Breast epithelium (tissue), 4 donors: ENCODE results near the gene TNFSF9. TPM values are rescaled to one million over a fixed set of nuclear protein-coding genes. Genes with fewer than 3 reads are reported as not detected.
"Not testable (repeated sequence)": the region's sequence is repeated elsewhere in the genome, so short reads cannot be mapped to it uniquely, and the experiment has no call there.

Source experiments
- DNase-seq, 2 donors: peaks; one replicate each; pipeline ENCODE4 v3.0.0-alpha.2; 2019; ENCODE audit warnings: low spot score in 2 of 2
- H3K27ac ChIP-seq, 2 donors: fragments of 200-600 bp; sonication (generic) in 1 of 2; one replicate each; pipeline ENCODE4 v1.5.1; 2016 to 2019; ENCODE audit warnings: mild to moderate bottlenecking in 1 of 2
- H3K27me3 ChIP-seq, 2 donors: fragments of 200-600 bp; sonication (generic) in 1 of 2; one replicate each; pipeline versions ENCODE4 v1.5.1 to v1.6.0; 2017 to 2019; ENCODE audit warnings: control low read depth in 1 of 2, mild to moderate bottlenecking in 1 of 2
- H3K36me3 ChIP-seq: fragments of 200-600 bp; one replicate; pipeline ENCODE4 v1.5.1; 2019
- H3K4me1 ChIP-seq, 2 donors: fragments of 200-600 bp; sonication (generic); one replicate each; pipeline ENCODE4 v1.5.1; 2016 to 2019; ENCODE audit warnings: control low read depth in 1 of 2
- H3K4me3 ChIP-seq, 3 donors: fragments of 200-600 bp; sonication (generic); 1 replicate in 2 of 3; 2 replicates in 1 of 3; pipeline ENCODE4 v1.5.1; 2016 to 2019; ENCODE audit warnings: mild to moderate bottlenecking in 3 of 3, moderate library complexity in 2 of 3
- H3K9me3 ChIP-seq, 2 donors: fragments of 200-600 bp; sonication (generic) in 1 of 2; one replicate each; pipeline ENCODE4 v1.5.1; 2016 to 2019; ENCODE audit warnings: control low read depth in 1 of 2
- POLR2A ChIP-seq: fragments of 450-650 bp; IDR thresholded peaks from one replicate; pipeline ENCODE4 v1.6.1; 2016; ENCODE audit warnings: antibody characterized with exemption, mild to moderate bottlenecking, moderate library complexity
- POLR2AphosphoS5 ChIP-seq, 3 donors: sonication (generic); formaldehyde crosslinking; IDR thresholded peaks; one replicate each; pipeline ENCODE4 v1.6.1; 2017; ENCODE audit warnings: antibody characterized with exemption in 3 of 3
- intact Hi-C: fragments of 100-400 bp; cut with DNase I; formaldehyde crosslinking; loops from one replicate; pipeline ENCODE4 v1.15.1; 2023; ENCODE audit warnings: low total_unique reads
- total RNA-seq, 3 donors: library from RNA; depleted of rRNA; stranded (reverse); fragments of >200 nt; gene quantifications; one replicate each; pipeline ENCODE4 v1.1.0, GENCODE V29; 2016
- TF ChIP-seq, protein P1 (sequence below), 3 donors: fragments of 450-650 bp; IDR thresholded peaks; one replicate each; pipeline ENCODE4 v1.5.1; 2016 to 2017; ENCODE audit warnings: antibody characterized with exemption in 3 of 3, mild to moderate bottlenecking in 3 of 3, moderate library complexity in 3 of 3

Gene TNFSF9
- total RNA-seq, 3 donors from 2014 or later = 0.33 to 1.6 (median 0.44) TPM

DNA sequence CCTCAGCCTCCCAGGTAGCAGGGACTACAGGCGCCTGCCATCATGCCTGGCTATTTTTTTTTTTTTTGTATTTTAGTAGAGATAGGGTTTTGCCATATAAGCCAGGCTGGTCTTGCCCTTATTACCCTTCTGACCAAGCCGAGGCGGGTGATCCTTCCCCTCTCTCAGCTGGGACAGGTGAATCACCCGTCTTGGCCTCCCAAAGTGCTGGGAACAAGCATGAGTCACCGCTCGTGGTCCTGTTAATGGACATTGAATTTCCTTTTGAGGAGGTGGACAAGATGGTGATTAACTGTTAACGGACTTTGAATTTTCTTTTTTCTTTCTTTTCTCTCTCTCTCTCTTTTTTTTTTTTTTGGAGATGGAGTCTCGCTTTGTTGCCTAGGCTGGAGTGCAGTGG is 49.5 kb downstream of the TNFSF9 start:
- intact Hi-C loops = no loop called here
- Histone ChIP-seq H3K36me3 (no peaks in the 10 kb centered on the region), H3K27me3 (peaks cover 0 to 15% of the 10 kb centered on the region in 2 donors), H3K27ac (no peak overlapping the region), H3K4me3 (no peak overlapping the region), H3K4me1 (no peaks in the 10 kb centered on the region), H3K9me3 (no peaks in the 10 kb centered on the region)
- TF ChIP-seq POLR2A (no peak), POLR2AphosphoS5 (IDR thresholded peaks at IDR 0.05) (no peak)
- TF ChIP-seq, protein P1, sequence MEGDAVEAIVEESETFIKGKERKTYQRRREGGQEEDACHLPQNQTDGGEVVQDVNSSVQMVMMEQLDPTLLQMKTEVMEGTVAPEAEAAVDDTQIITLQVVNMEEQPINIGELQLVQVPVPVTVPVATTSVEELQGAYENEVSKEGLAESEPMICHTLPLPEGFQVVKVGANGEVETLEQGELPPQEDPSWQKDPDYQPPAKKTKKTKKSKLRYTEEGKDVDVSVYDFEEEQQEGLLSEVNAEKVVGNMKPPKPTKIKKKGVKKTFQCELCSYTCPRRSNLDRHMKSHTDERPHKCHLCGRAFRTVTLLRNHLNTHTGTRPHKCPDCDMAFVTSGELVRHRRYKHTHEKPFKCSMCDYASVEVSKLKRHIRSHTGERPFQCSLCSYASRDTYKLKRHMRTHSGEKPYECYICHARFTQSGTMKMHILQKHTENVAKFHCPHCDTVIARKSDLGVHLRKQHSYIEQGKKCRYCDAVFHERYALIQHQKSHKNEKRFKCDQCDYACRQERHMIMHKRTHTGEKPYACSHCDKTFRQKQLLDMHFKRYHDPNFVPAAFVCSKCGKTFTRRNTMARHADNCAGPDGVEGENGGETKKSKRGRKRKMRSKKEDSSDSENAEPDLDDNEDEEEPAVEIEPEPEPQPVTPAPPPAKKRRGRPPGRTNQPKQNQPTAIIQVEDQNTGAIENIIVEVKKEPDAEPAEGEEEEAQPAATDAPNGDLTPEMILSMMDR (IDR thresholded peaks at IDR 0.05) = no peak
- DNase-seq = no peak

DNA sequence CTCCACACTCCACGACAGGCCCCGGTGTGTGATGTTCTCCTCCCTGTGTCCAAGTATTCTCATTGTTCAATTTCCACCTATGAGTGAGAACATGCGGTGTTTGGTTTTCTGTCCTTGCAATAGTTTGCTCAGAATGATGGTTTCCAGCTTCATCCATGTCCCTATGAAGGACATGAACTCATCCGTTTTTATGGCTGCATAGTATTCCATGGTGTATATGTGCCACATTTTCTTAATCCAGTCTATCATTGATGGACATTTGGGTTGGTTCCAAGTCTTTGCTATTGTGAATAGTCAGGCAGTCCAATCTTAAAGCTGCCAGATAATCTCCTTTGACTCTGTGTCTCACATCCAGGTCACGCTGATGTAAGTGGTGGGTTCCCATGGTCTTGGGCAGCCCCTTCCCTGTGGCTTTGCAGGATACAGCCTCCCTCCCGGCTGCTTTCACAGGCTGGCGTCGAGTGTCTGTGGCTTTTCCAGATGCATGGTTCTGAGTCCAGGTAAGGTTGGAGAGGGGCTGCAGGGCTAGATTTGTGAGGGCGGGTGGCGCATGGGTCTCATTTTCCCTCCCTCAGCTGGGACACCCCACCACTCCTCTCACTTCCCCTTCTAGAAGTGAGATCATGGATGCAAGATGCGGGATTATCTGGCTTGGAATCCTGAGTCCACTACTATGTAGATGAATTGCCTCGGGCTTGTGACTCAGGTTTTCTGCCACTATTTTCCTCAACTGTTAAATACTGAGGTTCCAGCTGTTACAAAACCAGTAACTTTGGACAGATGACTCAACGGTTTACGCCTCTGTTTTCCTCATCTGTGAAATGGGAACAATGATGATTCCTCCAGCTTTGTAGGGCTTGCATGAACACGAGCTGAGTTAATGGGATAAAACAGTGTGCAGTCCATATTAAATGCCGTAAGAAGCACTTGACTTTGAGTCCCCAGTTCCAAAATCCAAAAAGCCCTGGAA is 52.0 kb downstream of the TNFSF9 start:
- H3K9me3 ChIP-seq, H3K4me3 ChIP-seq, H3K4me1 ChIP-seq, intact Hi-C loops, DNase-seq, H3K27ac ChIP-seq, H3K36me3 ChIP-seq: not testable (repeated sequence)
- peaks cover 0 to 39% of the 10 kb centered on the region in 2 donors for H3K27me3 ChIP-seq

Other genes with a start within 250 kb of the TNFSF9 start
- under 1 TPM in 1 of 3 donors, not detected in 2; 0.33 TPM for gene ACER1, start 197.4 kb upstream of the TNFSF9 start, total RNA-seq
- gene CLPP, start 169.5 kb upstream of the TNFSF9 start, total RNA-seq = 10 to 100 TPM; 72.3 to 96.7 (median 75.8) TPM
- 100 to 1,000 TPM in 1 of 3 donors, 10 to 100 TPM in 2; 68.3 to 101 (median 76.7) TPM for gene ALKBH7, start 158.2 kb upstream of the TNFSF9 start, total RNA-seq
- gene PSPN, start 155.1 kb upstream of the TNFSF9 start, total RNA-seq = under 1 TPM; 0.32 to 0.66 (median 0.59) TPM
- gene GTF2F1, start 137.9 kb upstream of the TNFSF9 start, total RNA-seq = 10 to 100 TPM; 46.7 to 51.0 (median 48.5) TPM
- 10 to 100 TPM; 71.4 to 76.1 (median 73.0) TPM for gene KHSRP, start 106.2 kb upstream of the TNFSF9 start, total RNA-seq
- under 1 TPM in 1 of 3 donors, not detected in 2; 0.44 TPM for gene SLC25A41, start 97.3 kb upstream of the TNFSF9 start, total RNA-seq
- 10 to 100 TPM; 14.0 to 37.8 (median 18.4) TPM for gene SLC25A23, start 71.2 kb upstream of the TNFSF9 start, total RNA-seq
- gene CRB3, start 66.8 kb upstream of the TNFSF9 start, total RNA-seq = 10 to 100 TPM in 2 of 3 donors, under 1 TPM in 1; 0.48 to 30.7 (median 24.6) TPM
- 1 to 10 TPM; 1.3 to 3.2 (median 2.5) TPM for gene DENND1C, start 49.2 kb upstream of the TNFSF9 start, total RNA-seq
- under 1 TPM in 1 of 3 donors, not detected in 2; 0.48 TPM for gene TUBB4A, start 28.7 kb upstream of the TNFSF9 start, total RNA-seq
- gene CD70, start 60.1 kb downstream of the TNFSF9 start, total RNA-seq = not detected
- gene TNFSF14, start 139.1 kb downstream of the TNFSF9 start, total RNA-seq = 1 to 10 TPM in 2 of 3 donors, under 1 TPM in 1; 0.96 to 8.3 (median 2.9) TPM
- 1,000 to 10,000 TPM in 2 of 3 donors, 100 to 1,000 TPM in 1; 856 to 1,298 (median 1,115) TPM for gene C3, start 189.6 kb downstream of the TNFSF9 start, total RNA-seq
- gene GPR108, start 206.6 kb downstream of the TNFSF9 start, total RNA-seq = 10 to 100 TPM; 62.9 to 98.1 (median 78.0) TPM
- 10 to 100 TPM; 56.9 to 98.1 (median 87.5) TPM for gene TRIP10, start 208.7 kb downstream of the TNFSF9 start, total RNA-seq
- gene SH2D3A, start 236.4 kb downstream of the TNFSF9 start, total RNA-seq = 10 to 100 TPM in 2 of 3 donors, under 1 TPM in 1; 0.96 to 38.2 (median 18.4) TPM
- 10 to 100 TPM in 1 of 3 donors, 1 to 10 TPM in 2; 6.6 to 10.2 (median 8.5) TPM for gene VAV1, start 241.7 kb downstream of the TNFSF9 start, total RNA-seq